Central memory CD8-positive, alpha-beta T cell (primary cell): ENCODE measurements around the gene PMEPA1.

Experiments used
- ATAC-seq: fragments of 150-1000 bp; cut with Tn5 transposase; replicated peaks from 2 replicates; pipeline ENCODE4 v1.10.0; 2022; ENCODE audit warnings: mild to moderate bottlenecking, moderate FRiP score, moderate number of reproducible peaks; ENCODE audit not compliant: poor library complexity, severe bottlenecking; ENCODE audit errors: extremely low read depth
- DNase-seq, 2 donors: peaks; one replicate each; pipeline ENCODE4 v3.0.0; 2021; ENCODE audit warnings: low spot score in 2 of 2
- H3K27ac Mint-ChIP-seq: one replicate; pipeline ENCODE4 v1.8.0; 2022; ENCODE audit warnings: low read depth, mild to moderate bottlenecking, moderate library complexity, mixed read lengths
- H3K27me3 Mint-ChIP-seq: one replicate; pipeline ENCODE4 v1.8.0; 2022; ENCODE audit warnings: mixed read lengths
- H3K36me3 Mint-ChIP-seq: one replicate; pipeline ENCODE4 v1.8.0; 2022; ENCODE audit warnings: mild to moderate bottlenecking, moderate library complexity, mixed read lengths; ENCODE audit not compliant: insufficient read depth
- H3K4me1 Mint-ChIP-seq: one replicate; pipeline ENCODE4 v1.8.0; 2022; ENCODE audit warnings: mixed read lengths
- H3K4me3 Mint-ChIP-seq: one replicate; pipeline ENCODE4 v1.8.0; 2022; ENCODE audit warnings: mild to moderate bottlenecking, moderate library complexity, mixed read lengths
- H3K9me3 Mint-ChIP-seq: one replicate; pipeline ENCODE4 v1.8.0; 2022; ENCODE audit warnings: mixed read lengths

Gene PMEPA1

GRCh38 chr20:57683287-57683686, 26.5 kb downstream of the PMEPA1 start:
- Mint-ChIP-seq H3K36me3 (peaks cover 3% of the 10 kb centered on the region), H3K4me1 (peaks cover 17% of the 10 kb centered on the region)

GRCh38 chr20:57682184-57683101, 27.4 kb downstream of the PMEPA1 start:
- peaks cover 3% of the 10 kb centered on the region for H3K36me3 Mint-ChIP-seq
- H3K4me3 Mint-ChIP-seq, result no peak overlapping the region
- H3K9me3 Mint-ChIP-seq, result no peaks in the 10 kb centered on the region
- H3K27ac Mint-ChIP-seq, result peak overlapping the region; percentile 17
- DNase-seq (no peak), ATAC-seq (no peak)
- peaks cover 28% of the 10 kb centered on the region for H3K27me3 Mint-ChIP-seq
- peaks cover 17% of the 10 kb centered on the region for H3K4me1 Mint-ChIP-seq

More at GRCh38 chr20:57683287-57683686, 26.5 kb downstream of the PMEPA1 start:
- Mint-ChIP-seq H3K9me3 (no peaks in the 10 kb centered on the region), H3K27ac (no peak overlapping the region), H3K4me3 (no peak overlapping the region), H3K27me3 (peaks cover 23% of the 10 kb centered on the region)
- DNase-seq (no peak), ATAC-seq (no peak)

- Mint-ChIP-seq H3K27me3 (peaks cover 40% of the 10 kb centered on the region), H3K4me3 (no peak overlapping the region), H3K27ac (peak overlapping the region; percentile 17), H3K4me1 (peaks cover 17% of the 10 kb centered on the region), H3K9me3 (no peaks in the 10 kb centered on the region), H3K36me3 (peaks cover 3% of the 10 kb centered on the region)
- no peak for DNase-seq
- peak; percentile 79 for ATAC-seq
Observed at GRCh38 chr20:57680934-57681914, 28.6 kb downstream of the PMEPA1 start.

- peaks cover 3% of the 10 kb centered on the region for H3K36me3 Mint-ChIP-seq
- peaks cover 17% of the 10 kb centered on the region for H3K4me1 Mint-ChIP-seq
- no peak for ATAC-seq
- peak overlapping the region; percentile 17 for H3K27ac Mint-ChIP-seq
- H3K27me3 Mint-ChIP-seq, result peaks cover 46% of the 10 kb centered on the region
- H3K9me3 Mint-ChIP-seq, result no peaks in the 10 kb centered on the region
- H3K4me3 Mint-ChIP-seq, result no peak overlapping the region
- DNase-seq, result no peak
Observed at GRCh38 chr20:57680131-57680716, 29.6 kb downstream of the PMEPA1 start.

GRCh38 chr20:57679113-57679512, 30.7 kb downstream of the PMEPA1 start:
- Mint-ChIP-seq H3K9me3 (no peaks in the 10 kb centered on the region), H3K36me3 (peaks cover 3% of the 10 kb centered on the region), H3K27me3 (peaks cover 46% of the 10 kb centered on the region), H3K4me3 (no peak overlapping the region), H3K4me1 (peaks cover 17% of the 10 kb centered on the region), H3K27ac (no peak overlapping the region)
- ATAC-seq, result no peak
- no peak for DNase-seq

- no peak for ATAC-seq
- peaks cover 3% of the 10 kb centered on the region for H3K36me3 Mint-ChIP-seq
- H3K27me3 Mint-ChIP-seq, result peaks cover 48% of the 10 kb centered on the region
- peaks cover 17% of the 10 kb centered on the region for H3K4me1 Mint-ChIP-seq
- DNase-seq, result no peak
- no peak overlapping the region for H3K27ac Mint-ChIP-seq
- H3K9me3 Mint-ChIP-seq, result no peaks in the 10 kb centered on the region
- no peak overlapping the region for H3K4me3 Mint-ChIP-seq
Observed at GRCh38 chr20:57678340-57678739, 31.5 kb downstream of the PMEPA1 start.

- peaks cover 3% of the 10 kb centered on the region for H3K36me3 Mint-ChIP-seq
- H3K9me3 Mint-ChIP-seq, result no peaks in the 10 kb centered on the region
- peaks cover 17% of the 10 kb centered on the region for H3K4me1 Mint-ChIP-seq
- DNase-seq, result no peak
- peaks cover 54% of the 10 kb centered on the region for H3K27me3 Mint-ChIP-seq
- ATAC-seq, result no peak
- no peak overlapping the region for H3K4me3 Mint-ChIP-seq
- no peak overlapping the region for H3K27ac Mint-ChIP-seq
Observed at GRCh38 chr20:57677584-57677982, 32.2 kb downstream of the PMEPA1 start.

- H3K27me3 Mint-ChIP-seq, result peaks cover 50% of the 10 kb centered on the region
- ATAC-seq (no peak), DNase-seq (no peak)
- H3K4me3 Mint-ChIP-seq, result no peak overlapping the region
- H3K4me1 Mint-ChIP-seq, result peaks cover 15% of the 10 kb centered on the region
- H3K36me3 Mint-ChIP-seq, result peaks cover 3% of the 10 kb centered on the region
- no peaks in the 10 kb centered on the region for H3K9me3 Mint-ChIP-seq
- no peak overlapping the region for H3K27ac Mint-ChIP-seq
Observed at GRCh38 chr20:57676589-57677583, 32.9 kb downstream of the PMEPA1 start.

GRCh38 chr20:57675773-57676172, 34.0 kb downstream of the PMEPA1 start:
- Mint-ChIP-seq H3K36me3 (peaks cover 3% of the 10 kb centered on the region), H3K27me3 (peaks cover 45% of the 10 kb centered on the region), H3K9me3 (no peaks in the 10 kb centered on the region), H3K4me3 (no peak overlapping the region), H3K27ac (peak overlapping the region; percentile 71), H3K4me1 (peaks cover 7% of the 10 kb centered on the region)
- ATAC-seq (no peak), DNase-seq (no peak)

GRCh38 chr20:57672953-57673575, 36.8 kb downstream of the PMEPA1 start:
- Mint-ChIP-seq H3K4me3 (no peak overlapping the region), H3K36me3 (no peaks in the 10 kb centered on the region), H3K27me3 (peaks cover 29% of the 10 kb centered on the region), H3K27ac (no peak overlapping the region), H3K9me3 (no peaks in the 10 kb centered on the region), H3K4me1 (peaks cover 10% of the 10 kb centered on the region)
- no peak for DNase-seq
- no peak for ATAC-seq

GRCh38 chr20:57672164-57672563, 37.7 kb downstream of the PMEPA1 start:
- Mint-ChIP-seq H3K4me3 (no peak overlapping the region), H3K4me1 (peaks cover 10% of the 10 kb centered on the region), H3K36me3 (no peaks in the 10 kb centered on the region), H3K9me3 (no peaks in the 10 kb centered on the region), H3K27me3 (peaks cover 23% of the 10 kb centered on the region), H3K27ac (no peak overlapping the region)
- ATAC-seq (no peak), DNase-seq (no peak)
